NCI-H1417 (cell line): ENCODE results near the gene C6orf136.

Source experiments
- DNase-seq, 3 experiments: peaks; one replicate each; lab custom pipeline; 2025; lab: John Stamatoyannopoulos, UW

C6orf136 gene

GRCh38 chr6:30686009-30686907 lies 39.3 kb downstream of the C6orf136 start, which contains the start of gene PPP1R18:
Gene PPP1R18, minus strand, starts transcription at chr6:30686645. Its CDS starts 627 bp downstream, at chr6:30686018.
- DNase-seq = peak in 2 of 3 experiments; percentile 36 to 50

- peak; percentile 82 to 88 (median 84) for DNase-seq
Measured at GRCh38 chr6:30686908-30687658, 40.1 kb downstream of the C6orf136 start.

- DNase-seq = no peak
Measured at GRCh38 chr6:30687659-30688431, 40.9 kb downstream of the C6orf136 start.

- no peak for DNase-seq
Measured at GRCh38 chr6:30688569-30688968, 41.6 kb downstream of the C6orf136 start.

- DNase-seq = no peak
Measured at GRCh38 chr6:30689022-30689865, 42.3 kb downstream of the C6orf136 start.

- no peak for DNase-seq
Measured at GRCh38 chr6:30689985-30690384, 43.1 kb downstream of the C6orf136 start.

GRCh38 chr6:30690403-30691207 lies 43.7 kb downstream of the C6orf136 start, which contains the start of gene NRM:
Gene NRM, minus strand, starts transcription at chr6:30690984. Its CDS starts 10 bp downstream, at chr6:30690974.
- DNase-seq = peak; percentile 89 to 94 (median 92)

- peak in 2 of 3 experiments; percentile 4 to 53 for DNase-seq
Measured at GRCh38 chr6:30691208-30691847, 44.4 kb downstream of the C6orf136 start.

GRCh38 chr6:30696432-30696831 lies 49.5 kb downstream of the C6orf136 start:
- DNase-seq = no peak

- no peak for DNase-seq
Measured at GRCh38 chr6:30700340-30700739, 53.4 kb downstream of the C6orf136 start.
